GM19035 (cell line): ENCODE measurements around the gene TTC28.

Source experiments
- ATAC-seq: cut with Tn5 transposase; IDR thresholded peaks from one replicate; pipeline ENCODE4 v1.9.1; 2021; ENCODE audit not compliant: unreplicated experiment

The TTC28 gene

GRCh38 chr22:27961680-27962079, 718.0 kb downstream of the TTC28 start:
- ATAC-seq = no peak

DNA sequence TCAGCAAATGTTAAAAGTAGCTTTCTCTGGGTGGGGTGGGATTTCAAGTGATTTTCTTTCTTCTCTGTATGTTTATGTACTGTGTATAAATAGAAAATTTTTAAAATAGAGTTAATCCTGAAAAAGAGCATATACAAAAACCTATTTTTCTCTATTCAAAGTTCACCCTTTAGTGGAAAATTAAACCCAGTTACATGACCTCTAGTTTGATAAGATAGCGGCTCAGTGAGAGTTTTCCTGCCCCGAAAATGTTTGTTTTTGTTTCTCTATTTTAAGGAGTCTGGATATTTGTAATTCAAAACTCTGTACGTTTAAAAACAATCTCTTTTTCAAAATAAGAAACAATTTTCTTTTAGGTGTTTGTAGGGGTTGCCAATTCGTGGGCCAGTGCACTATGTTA, 718.5 kb downstream of the TTC28 start:
- no peak for ATAC-seq

GRCh38 chr22:27959335-27960090, 720.1 kb downstream of the TTC28 start:
- no peak for ATAC-seq

GRCh38 chr22:27952779-27953178, 726.9 kb downstream of the TTC28 start:
- ATAC-seq = no peak

- no peak for ATAC-seq
Observed at GRCh38 chr22:27952091-27952490, 727.5 kb downstream of the TTC28 start.

GRCh38 chr22:27949421-27949820, 730.2 kb downstream of the TTC28 start:
- no peak for ATAC-seq

DNA sequence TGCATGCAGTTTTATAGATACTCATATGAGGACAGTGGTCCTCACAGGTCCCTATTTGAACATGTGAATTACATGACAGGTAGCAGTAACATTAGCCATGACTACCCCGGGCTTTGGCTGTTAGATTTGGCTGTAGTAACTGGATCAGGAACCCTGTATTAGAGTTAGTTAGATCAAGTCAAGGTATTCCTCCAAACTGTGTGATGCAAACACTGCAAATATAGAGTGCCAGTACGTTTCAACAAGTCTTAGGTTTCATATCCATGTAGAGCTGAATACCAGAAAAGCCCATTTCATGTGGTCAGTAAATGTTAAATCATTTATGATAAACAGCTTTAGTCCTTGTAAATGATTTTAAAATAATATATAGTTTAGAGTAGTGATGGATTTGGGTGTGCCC, 731.1 kb downstream of the TTC28 start:
- ATAC-seq = no peak

DNA sequence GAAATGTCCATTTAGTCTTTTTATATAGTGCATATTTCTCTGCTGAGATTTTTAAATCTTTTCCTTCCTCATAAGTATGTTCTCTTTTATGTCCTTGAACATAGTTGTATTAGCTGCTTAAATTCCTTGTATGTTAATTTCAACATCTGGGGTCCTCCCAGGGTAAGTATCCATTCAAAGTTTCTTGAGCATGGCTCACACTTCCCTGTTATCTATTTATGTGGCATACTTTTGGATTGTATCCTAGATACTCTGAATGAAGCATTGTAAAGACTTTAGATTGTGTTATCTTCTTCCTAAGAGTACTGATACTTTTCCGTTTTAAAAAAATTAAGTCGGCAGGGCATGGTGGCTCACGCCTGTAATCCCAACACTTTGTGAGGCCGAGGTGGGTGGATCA, 732.2 kb downstream of the TTC28 start:
- no peak for ATAC-seq

DNA sequence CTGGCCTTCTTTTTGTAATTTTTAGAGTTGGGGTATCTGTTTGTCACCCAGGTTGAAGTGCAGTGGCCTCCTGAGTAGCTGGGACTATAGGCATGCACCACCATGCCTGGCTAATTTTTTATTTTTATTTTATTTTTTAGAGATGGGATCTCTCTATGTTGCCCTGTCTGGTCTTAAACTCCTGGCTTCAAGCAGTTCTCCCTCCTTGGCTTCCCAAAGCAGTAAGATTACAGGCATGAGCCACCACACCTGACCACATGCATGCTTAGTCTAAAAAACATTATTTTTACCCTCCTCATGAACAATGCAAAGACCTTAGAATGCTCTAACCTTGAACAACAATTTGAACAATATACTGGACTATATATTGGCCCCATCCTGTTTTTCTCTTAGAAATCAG, 738.5 kb downstream of the TTC28 start:
- no peak for ATAC-seq

DNA sequence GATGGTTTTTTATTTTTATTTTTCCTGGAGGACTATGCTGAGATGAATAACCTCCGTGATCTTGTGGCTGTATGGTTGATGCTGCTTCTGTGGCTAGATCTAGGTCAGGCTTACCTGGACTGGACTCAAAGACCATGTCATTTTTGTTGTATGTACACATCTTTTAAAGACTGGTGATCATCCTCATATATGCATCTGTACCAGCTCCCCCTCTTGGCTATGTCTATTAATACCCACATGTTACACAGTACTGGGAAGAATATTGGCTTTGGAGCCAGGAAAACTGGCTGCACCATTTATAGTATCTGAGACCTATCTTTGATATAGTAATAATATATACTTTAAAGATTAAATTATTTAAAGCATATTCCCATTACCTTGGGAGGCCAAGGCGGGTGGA, 742.2 kb downstream of the TTC28 start:
- ATAC-seq = no peak

DNA sequence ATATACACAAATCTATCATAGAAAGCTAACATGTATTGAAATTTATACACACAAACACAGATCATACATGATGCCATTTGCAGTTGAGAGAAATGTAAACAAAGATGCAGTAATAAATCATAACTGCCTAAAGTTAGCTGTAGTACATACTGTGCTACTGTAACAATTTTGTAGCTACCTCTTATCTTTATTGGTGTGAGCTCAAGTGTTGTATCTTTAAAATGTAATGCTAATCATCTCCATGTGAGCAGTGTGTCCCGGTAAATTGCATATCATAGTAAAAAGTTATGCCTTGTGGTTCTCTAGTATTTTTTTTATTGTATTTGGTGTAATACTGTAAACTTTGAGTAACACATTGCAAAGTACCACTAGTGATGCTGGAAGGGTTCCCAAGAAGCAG, 743.7 kb downstream of the TTC28 start:
- ATAC-seq = no peak

- no peak for ATAC-seq
Observed at GRCh38 chr22:27934069-27934468, 745.6 kb downstream of the TTC28 start.

DNA sequence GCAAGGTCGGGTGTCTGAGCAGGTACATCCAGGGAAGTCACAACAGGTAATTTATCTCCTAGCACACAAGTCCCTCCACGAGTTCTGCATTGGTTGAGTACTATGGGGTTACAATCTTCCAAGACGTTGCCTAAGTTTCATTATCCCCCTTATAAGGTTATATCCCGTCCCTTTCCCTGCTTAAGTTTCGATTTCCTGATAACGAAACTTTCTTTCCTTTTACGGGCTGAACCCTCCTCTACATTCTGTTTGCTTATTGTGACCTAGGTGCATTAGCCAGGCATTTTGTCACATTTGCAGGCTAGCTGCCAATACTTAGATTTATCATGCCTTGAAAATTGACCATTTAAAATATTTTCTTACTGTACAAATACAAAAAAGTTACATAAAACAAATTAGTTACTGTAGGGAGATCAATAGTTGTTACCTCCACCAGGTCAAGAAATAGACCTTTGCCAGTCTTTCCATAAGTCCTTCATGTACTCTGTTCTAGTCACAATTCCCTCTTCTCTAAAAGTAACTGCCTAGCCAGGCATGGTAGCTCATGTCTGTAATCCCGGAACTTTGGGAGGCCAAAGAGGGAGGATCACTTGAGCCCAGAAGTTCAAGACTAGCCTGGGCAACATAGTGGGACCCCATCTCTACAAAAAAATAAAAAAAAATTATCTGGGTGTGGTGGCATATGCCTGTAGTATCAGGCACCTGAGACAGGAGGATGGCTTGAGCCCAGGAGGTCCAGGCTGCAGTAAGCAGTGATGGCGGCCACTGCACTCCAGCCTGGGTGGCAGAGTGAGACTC, 746.3 kb downstream of the TTC28 start:
- no peak for ATAC-seq

DNA sequence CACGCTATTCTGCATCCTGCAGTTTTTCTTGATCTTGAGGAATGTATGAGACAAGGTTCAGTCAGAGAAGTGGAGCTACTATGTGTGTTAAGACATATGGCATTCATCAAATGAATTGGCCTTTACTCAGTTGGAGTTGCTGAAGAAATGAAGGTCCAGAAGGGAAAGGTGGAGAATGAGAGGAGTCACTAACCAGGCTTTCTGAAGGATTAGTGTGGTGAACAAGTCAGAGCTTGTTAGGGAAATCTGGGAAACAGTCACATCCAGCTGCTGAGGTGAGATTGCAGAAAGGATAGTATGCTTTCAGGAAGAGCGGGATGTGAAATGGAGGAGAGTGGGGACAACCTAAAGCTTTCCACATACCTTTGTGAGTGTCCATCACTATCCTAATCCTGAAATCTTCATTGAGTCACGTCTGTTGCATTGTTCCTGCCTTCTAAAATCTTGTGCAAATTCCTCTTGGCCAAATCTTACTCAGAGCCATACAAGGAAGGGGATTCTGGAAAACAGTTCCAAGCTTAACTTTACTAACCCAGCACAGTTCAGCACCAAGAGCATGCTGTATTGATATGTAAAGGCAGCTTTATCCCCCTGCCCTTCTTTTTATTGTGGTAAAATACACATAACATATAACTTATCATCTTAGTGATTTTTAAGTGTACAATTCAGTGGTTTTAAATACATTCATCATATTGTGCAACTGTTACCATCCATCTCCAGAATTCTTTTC, 749.1 kb downstream of the TTC28 start:
- no peak for ATAC-seq
